Measurements from ENCODE around the gene SRM.
A peak's percentile ranks its signal among the peaks of the same experiment; 100 is the strongest.
"Not testable (repeated sequence)": the region's sequence is repeated elsewhere in the genome, so short reads cannot be mapped to it uniquely, and the experiment has no call there.

SRM gene

GRCh38 chr1:11044086-11044848 lies 15.6 kb downstream of the SRM start:
- no peak for DNase-seq

GRCh38 chr1:11042995-11043874 lies 16.6 kb downstream of the SRM start:
- DNase-seq = no peak

GRCh38 chr1:11042065-11042464 lies 17.8 kb downstream of the SRM start:
- DNase-seq = no peak

- no peak for DNase-seq
Measured at GRCh38 chr1:11041048-11041447, 18.8 kb downstream of the SRM start.

GRCh38 chr1:11040105-11040429 lies 19.8 kb downstream of the SRM start:
- not testable (repeated sequence) for DNase-seq

GRCh38 chr1:11039351-11040104 lies 20.3 kb downstream of the SRM start:
- DNase-seq = no peak

- peak; percentile 88 for DNase-seq
Measured at GRCh38 chr1:11037740-11038182, 22.1 kb downstream of the SRM start.

GRCh38 chr1:11037019-11037739 lies 22.6 kb downstream of the SRM start:
- DNase-seq = not testable (repeated sequence)

- no peak for DNase-seq
Measured at GRCh38 chr1:11031624-11032262, 28.1 kb downstream of the SRM start.

- DNase-seq = no peak
Measured at GRCh38 chr1:11030865-11031264, 29.0 kb downstream of the SRM start.

- DNase-seq = no peak
Measured at GRCh38 chr1:11028018-11028417, 31.8 kb downstream of the SRM start.

GRCh38 chr1:11027316-11027715 lies 32.5 kb downstream of the SRM start:
- no peak for DNase-seq

GRCh38 chr1:11026903-11027302 lies 32.9 kb downstream of the SRM start:
- no peak for DNase-seq

- no peak for DNase-seq
Measured at GRCh38 chr1:11026052-11026451, 33.8 kb downstream of the SRM start.

- no peak for DNase-seq
Measured at GRCh38 chr1:11025618-11026017, 34.2 kb downstream of the SRM start.

- no peak for DNase-seq
Measured at GRCh38 chr1:11024874-11025203, 35.0 kb downstream of the SRM start.

- DNase-seq = no peak
Measured at GRCh38 chr1:11024154-11024873, 35.5 kb downstream of the SRM start.

- no peak for DNase-seq
Measured at GRCh38 chr1:11023201-11023600, 36.6 kb downstream of the SRM start.

- no peak for DNase-seq
Measured at GRCh38 chr1:11019971-11020370, 39.8 kb downstream of the SRM start.

GRCh38 chr1:11019358-11019757 lies 40.5 kb downstream of the SRM start:
- DNase-seq = not testable (repeated sequence)

- no peak for DNase-seq
Measured at GRCh38 chr1:11013160-11013531, 46.7 kb downstream of the SRM start.

All from activated naive CD4-positive, alpha-beta T cell treated with Interleukin-2 at 50 U/mL for 16 hours (primary cell).